DOHH2 (cell line): ENCODE measurements around the gene GLI1.
"Not testable (repeated sequence)": the region's sequence is repeated elsewhere in the genome, so short reads cannot be mapped to it uniquely, and the experiment has no call there.

ENCODE experiments used
- H3F3A ChIP-seq: fragments of 200-600 bp; sonication (generic), shearing (Covaris generic); 2 replicates; pipeline ENCODE4 v1.6.0; 2016; ENCODE audit warnings: antibody characterized with exemption, mild to moderate bottlenecking; ENCODE audit not compliant: control insufficient read depth, insufficient read depth
- H3K27ac ChIP-seq: fragments of 200-600 bp; sonication (generic); 2 replicates; pipeline ENCODE4 v1.5.1; 2014; ENCODE audit warnings: low read depth, mild to moderate bottlenecking, low read length, moderate library complexity
- H3K27me3 ChIP-seq: fragments of 200-600 bp; sonication (generic); 2 replicates; pipeline ENCODE4 v1.6.1; 2014; ENCODE audit warnings: mild to moderate bottlenecking, low read length, mixed read lengths; ENCODE audit not compliant: control insufficient read depth
- H3K36me3 ChIP-seq: fragments of 200-600 bp; sonication (generic); 2 replicates; pipeline ENCODE4 v1.6.1; 2014; ENCODE audit warnings: mild to moderate bottlenecking, low read length, moderate library complexity, mixed read lengths; ENCODE audit not compliant: control insufficient read depth
- H3K4me1 ChIP-seq: fragments of 200-600 bp; sonication (generic); 2 replicates; pipeline ENCODE4 v1.6.1; 2014; ENCODE audit warnings: mild to moderate bottlenecking, low read length, mixed read lengths; ENCODE audit not compliant: control insufficient read depth
- H3K4me2 ChIP-seq: fragments of 200-600 bp; sonication (generic); 2 replicates; pipeline ENCODE4 v1.6.0; 2014; ENCODE audit warnings: mild to moderate bottlenecking, low read length, moderate library complexity
- H3K4me3 ChIP-seq: fragments of 200-600 bp; sonication (generic); 2 replicates; pipeline ENCODE4 v1.5.1; 2014; ENCODE audit warnings: mild to moderate bottlenecking, low read length, mixed read lengths
- H3K79me2 ChIP-seq: fragments of 200-600 bp; sonication (generic); 2 replicates; pipeline ENCODE4 v1.6.1; 2014; ENCODE audit warnings: mild to moderate bottlenecking, low read length, mixed read lengths; ENCODE audit not compliant: control insufficient read depth
- H3K9me2 ChIP-seq: fragments of 200-600 bp; sonication (generic); replicated peaks from 2 replicates; pipeline ENCODE4 v1.6.1; 2014; ENCODE audit warnings: mild to moderate bottlenecking, low read length, mixed read lengths; ENCODE audit not compliant: control insufficient read depth
- H3K9me3 ChIP-seq: fragments of 200-600 bp; sonication (generic); 2 replicates; pipeline ENCODE4 v1.6.1; 2014; ENCODE audit warnings: antibody characterized with exemption, low read length, mixed read lengths; ENCODE audit not compliant: control insufficient read depth, insufficient read depth
- H4K20me1 ChIP-seq: fragments of 200-600 bp; sonication (generic); 2 replicates; pipeline ENCODE4 v1.6.0; 2014; ENCODE audit warnings: low read depth, mild to moderate bottlenecking, antibody characterized with exemption, low read length, moderate library complexity; ENCODE audit not compliant: control insufficient read depth, insufficient read depth
- EZH2phosphoT487 ChIP-seq: fragments of 200-600 bp; sonication (generic); IDR thresholded peaks from 2 replicates; pipeline ENCODE4 v1.6.1; 2017; ENCODE audit warnings: borderline replicate concordance, mild to moderate bottlenecking, antibody characterized with exemption, low read length, moderate library complexity, mixed read lengths
- TF ChIP-seq, protein P1 (sequence below): fragments of 200-600 bp; sonication (generic); IDR thresholded peaks from one replicate; pipeline ENCODE4 v1.5.1; 2014; ENCODE audit warnings: antibody characterized with exemption, mild to moderate bottlenecking, low read depth, low read length; ENCODE audit not compliant: poor library complexity, severe bottlenecking

Gene GLI1

GRCh38 chr12:57491393-57492280, 32.1 kb downstream of the GLI1 start:
- H3K4me3 ChIP-seq, result no peak overlapping the region
- H3K4me1 ChIP-seq, result peaks cover 19% of the 10 kb centered on the region
- H3K9me2 ChIP-seq, result no peaks in the 10 kb centered on the region
- H3K9me3 ChIP-seq, result no peaks in the 10 kb centered on the region
- peaks cover 62% of the 10 kb centered on the region for H3K36me3 ChIP-seq
- no peaks in the 10 kb centered on the region for H4K20me1 ChIP-seq
- 0 out of 2 replicates have a peak, but pooled peaks cover 2% of the 10 kb centered on the region for H3F3A ChIP-seq
- no peak for TF ChIP-seq EZH2phosphoT487
- TF ChIP-seq, protein P1, sequence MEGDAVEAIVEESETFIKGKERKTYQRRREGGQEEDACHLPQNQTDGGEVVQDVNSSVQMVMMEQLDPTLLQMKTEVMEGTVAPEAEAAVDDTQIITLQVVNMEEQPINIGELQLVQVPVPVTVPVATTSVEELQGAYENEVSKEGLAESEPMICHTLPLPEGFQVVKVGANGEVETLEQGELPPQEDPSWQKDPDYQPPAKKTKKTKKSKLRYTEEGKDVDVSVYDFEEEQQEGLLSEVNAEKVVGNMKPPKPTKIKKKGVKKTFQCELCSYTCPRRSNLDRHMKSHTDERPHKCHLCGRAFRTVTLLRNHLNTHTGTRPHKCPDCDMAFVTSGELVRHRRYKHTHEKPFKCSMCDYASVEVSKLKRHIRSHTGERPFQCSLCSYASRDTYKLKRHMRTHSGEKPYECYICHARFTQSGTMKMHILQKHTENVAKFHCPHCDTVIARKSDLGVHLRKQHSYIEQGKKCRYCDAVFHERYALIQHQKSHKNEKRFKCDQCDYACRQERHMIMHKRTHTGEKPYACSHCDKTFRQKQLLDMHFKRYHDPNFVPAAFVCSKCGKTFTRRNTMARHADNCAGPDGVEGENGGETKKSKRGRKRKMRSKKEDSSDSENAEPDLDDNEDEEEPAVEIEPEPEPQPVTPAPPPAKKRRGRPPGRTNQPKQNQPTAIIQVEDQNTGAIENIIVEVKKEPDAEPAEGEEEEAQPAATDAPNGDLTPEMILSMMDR, result peak; percentile 39
- no peak overlapping the region for H3K27ac ChIP-seq
- no peaks in the 10 kb centered on the region for H3K27me3 ChIP-seq
- H3K4me2 ChIP-seq, result no peak overlapping the region
- peaks cover 40% of the 10 kb centered on the region for H3K79me2 ChIP-seq

- H3K4me1 ChIP-seq, H3K4me3 ChIP-seq, H3K9me2 ChIP-seq, H4K20me1 ChIP-seq, H3K27me3 ChIP-seq, H3K27ac ChIP-seq, H3F3A ChIP-seq, H3K4me2 ChIP-seq, H3K9me3 ChIP-seq: not testable (repeated sequence)
- H3K36me3 ChIP-seq, result peaks cover 67% of the 10 kb centered on the region
- H3K79me2 ChIP-seq, result peaks cover 22% of the 10 kb centered on the region
Observed at GRCh38 chr12:57495051-57495701, 35.6 kb downstream of the GLI1 start.

- no peaks in the 10 kb centered on the region for H3K27me3 ChIP-seq
- H3K4me1 ChIP-seq, result no peaks in the 10 kb centered on the region
- H3F3A ChIP-seq, result 0 out of 2 replicates have a peak, but pooled peaks cover 2% of the 10 kb centered on the region
- no peak overlapping the region for H3K4me2 ChIP-seq
- H3K9me2 ChIP-seq, result no peaks in the 10 kb centered on the region
- no peak overlapping the region for H3K27ac ChIP-seq
- TF ChIP-seq EZH2phosphoT487, result no peak
- TF ChIP-seq, protein P1, result no peak
- no peaks in the 10 kb centered on the region; the same call in 1 of the 2 replicates for H4K20me1 ChIP-seq
- no peak overlapping the region for H3K4me3 ChIP-seq
- peaks cover 68% of the 10 kb centered on the region for H3K36me3 ChIP-seq
- H3K79me2 ChIP-seq, result peaks cover 9% of the 10 kb centered on the region; the same call in 1 of the 2 replicates
- no peaks in the 10 kb centered on the region for H3K9me3 ChIP-seq
Observed at GRCh38 chr12:57496822-57497221, 37.2 kb downstream of the GLI1 start.
